HG02884 (cell line): ENCODE data around the gene PTPRM.

Experiments
- ATAC-seq: cut with Tn5 transposase; IDR thresholded peaks from one replicate; pipeline ENCODE4 v1.9.1; 2021; ENCODE audit warnings: mild to moderate bottlenecking, moderate library complexity; ENCODE audit not compliant: unreplicated experiment

Gene PTPRM

GRCh38 chr18:8401606-8402005, 834.5 kb downstream of the PTPRM start:
- no peak for ATAC-seq

GRCh38 chr18:8402237-8402636, 835.1 kb downstream of the PTPRM start:
- no peak for ATAC-seq

- no peak for ATAC-seq
Measured at GRCh38 chr18:8403713-8404112, 836.6 kb downstream of the PTPRM start.

- ATAC-seq: no peak
Measured at GRCh38 chr18:8406186-8406867, 839.2 kb downstream of the PTPRM start.

- no peak for ATAC-seq
Measured at GRCh38 chr18:8406868-8407250, 839.7 kb downstream of the PTPRM start.

GRCh38 chr18:8409151-8409550, 842.0 kb downstream of the PTPRM start:
- no peak for ATAC-seq

GRCh38 chr18:8411492-8411891, 844.4 kb downstream of the PTPRM start:
- ATAC-seq: no peak

- no peak for ATAC-seq
Measured at GRCh38 chr18:8412117-8412516, 845.0 kb downstream of the PTPRM start.

GRCh38 chr18:8413189-8413588, 846.1 kb downstream of the PTPRM start:
- ATAC-seq: no peak

GRCh38 chr18:8413751-8414150, 846.6 kb downstream of the PTPRM start:
- no peak for ATAC-seq

GRCh38 chr18:8416212-8417019, 849.3 kb downstream of the PTPRM start:
- no peak for ATAC-seq

- ATAC-seq: no peak
Measured at GRCh38 chr18:8422391-8422790, 855.3 kb downstream of the PTPRM start.

- no peak for ATAC-seq
Measured at GRCh38 chr18:8423051-8423557, 856.0 kb downstream of the PTPRM start.

- no peak for ATAC-seq
Measured at GRCh38 chr18:8424481-8424880, 857.4 kb downstream of the PTPRM start.

GRCh38 chr18:8424917-8425725, 858.0 kb downstream of the PTPRM start:
- ATAC-seq: no peak

- no peak for ATAC-seq
Measured at GRCh38 chr18:8426401-8426800, 859.3 kb downstream of the PTPRM start.

- no peak for ATAC-seq
Measured at GRCh38 chr18:8427339-8427738, 860.2 kb downstream of the PTPRM start.

- ATAC-seq: no peak
Measured at GRCh38 chr18:8428951-8429350, 861.8 kb downstream of the PTPRM start.

GRCh38 chr18:8431036-8431435, 863.9 kb downstream of the PTPRM start:
- no peak for ATAC-seq

GRCh38 chr18:8433323-8433722, 866.2 kb downstream of the PTPRM start:
- no peak for ATAC-seq

- no peak for ATAC-seq
Measured at GRCh38 chr18:8433771-8434170, 866.7 kb downstream of the PTPRM start.
